Colonic mucosa (tissue), 4 donors: ENCODE data around the gene TMCC1. TPM values are rescaled to one million over a fixed set of nuclear protein-coding genes. Genes with fewer than 3 reads are reported as not detected.
A peak's percentile ranks its signal among the peaks of the same experiment; 100 is the strongest.

Experiments
- DNase-seq: peaks from one replicate; pipeline ENCODE4 v3.0.0-alpha.2; 2020
- H3K27ac ChIP-seq: fragments of 200-600 bp; one replicate; pipeline ENCODE4 v1.8.0; 2021
- H3K27me3 ChIP-seq: fragments of 200-600 bp; one replicate; pipeline ENCODE4 v1.8.0; 2021
- H3K36me3 ChIP-seq: fragments of 200-600 bp; one replicate; pipeline ENCODE4 v1.8.0; 2021
- H3K4me1 ChIP-seq: fragments of 200-600 bp; one replicate; pipeline ENCODE4 v1.8.0; 2021; ENCODE audit warnings: mild to moderate bottlenecking
- H3K4me3 ChIP-seq: fragments of 200-600 bp; one replicate; pipeline ENCODE4 v1.8.0; 2021
- H3K9ac ChIP-seq, 2 donors: one replicate each; pipeline ENCODE4 v1.7.0; 2013; ENCODE audit warnings: control low read depth in 2 of 2, low read depth in 2 of 2, low read length in 2 of 2
- H3K9me3 ChIP-seq: fragments of 200-600 bp; one replicate; pipeline ENCODE4 v1.8.0; 2021
- intact Hi-C: fragments of 100-400 bp; cut with DNase I; formaldehyde crosslinking; loops from one replicate; pipeline ENCODE4 v1.14.1; 2022
- total RNA-seq, 2 donors: library from RNA; stranded (reverse); fragmentation: NEBNext Ultra II Directional in 1 of 2; extraction: Animal tissue kit (Norgen Biotek cat#: 25700) in 1 of 2; gene quantifications; one replicate each; pipeline ENCODE4 v1.2.1, GENCODE V29; 2021
- TF ChIP-seq, protein P1 (sequence below): fragments of 200-600 bp; IDR thresholded peaks from one replicate; pipeline ENCODE4 v1.8.0; 2022; ENCODE audit warnings: antibody characterized with exemption, mild to moderate bottlenecking
- donor health status: healthy.
- donor health status: DM: no; HTN: no; CAD: no.
- donor health status: DM: no; HTN: no; CAD: no.

Gene TMCC1
- total RNA-seq, 2 donors from 2014 or later = 23.2 to 32.8 TPM

- intact Hi-C loops = no loop called here
- Histone ChIP-seq H3K27ac (no peak overlapping the region), H3K4me1 (no peaks in the 10 kb centered on the region), H3K9me3 (no peaks in the 10 kb centered on the region), H3K36me3 (no peaks in the 10 kb centered on the region), H3K27me3 (no peaks in the 10 kb centered on the region), H3K4me3 (no peak overlapping the region), H3K9ac (no peak overlapping the region)
- TF ChIP-seq, protein P1, sequence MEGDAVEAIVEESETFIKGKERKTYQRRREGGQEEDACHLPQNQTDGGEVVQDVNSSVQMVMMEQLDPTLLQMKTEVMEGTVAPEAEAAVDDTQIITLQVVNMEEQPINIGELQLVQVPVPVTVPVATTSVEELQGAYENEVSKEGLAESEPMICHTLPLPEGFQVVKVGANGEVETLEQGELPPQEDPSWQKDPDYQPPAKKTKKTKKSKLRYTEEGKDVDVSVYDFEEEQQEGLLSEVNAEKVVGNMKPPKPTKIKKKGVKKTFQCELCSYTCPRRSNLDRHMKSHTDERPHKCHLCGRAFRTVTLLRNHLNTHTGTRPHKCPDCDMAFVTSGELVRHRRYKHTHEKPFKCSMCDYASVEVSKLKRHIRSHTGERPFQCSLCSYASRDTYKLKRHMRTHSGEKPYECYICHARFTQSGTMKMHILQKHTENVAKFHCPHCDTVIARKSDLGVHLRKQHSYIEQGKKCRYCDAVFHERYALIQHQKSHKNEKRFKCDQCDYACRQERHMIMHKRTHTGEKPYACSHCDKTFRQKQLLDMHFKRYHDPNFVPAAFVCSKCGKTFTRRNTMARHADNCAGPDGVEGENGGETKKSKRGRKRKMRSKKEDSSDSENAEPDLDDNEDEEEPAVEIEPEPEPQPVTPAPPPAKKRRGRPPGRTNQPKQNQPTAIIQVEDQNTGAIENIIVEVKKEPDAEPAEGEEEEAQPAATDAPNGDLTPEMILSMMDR = no peak
- DNase-seq = no peak
These were observed 199.3 kb downstream of the TMCC1 start for GRCh38 chr3:129694228-129694627.

- intact Hi-C loops = no loop called here
- H3K9ac ChIP-seq = no peak overlapping the region
- no peaks in the 10 kb centered on the region for H3K9me3 ChIP-seq
- no peaks in the 10 kb centered on the region for H3K36me3 ChIP-seq
- no peak overlapping the region for H3K4me3 ChIP-seq
- DNase-seq = no peak
- H3K27me3 ChIP-seq = no peaks in the 10 kb centered on the region
- no peaks in the 10 kb centered on the region for H3K4me1 ChIP-seq
- TF ChIP-seq, protein P1 = no peak
- no peak overlapping the region for H3K27ac ChIP-seq
These were observed 200.8 kb downstream of the TMCC1 start for GRCh38 chr3:129692743-129693142.

GRCh38 chr3:129690963-129691362 is 202.5 kb downstream of the TMCC1 start:
- no peaks in the 10 kb centered on the region for H3K9me3 ChIP-seq
- H3K4me1 ChIP-seq = no peaks in the 10 kb centered on the region
- no peak overlapping the region for H3K27ac ChIP-seq
- TF ChIP-seq, protein P1 = no peak
- H3K4me3 ChIP-seq = no peak overlapping the region
- H3K36me3 ChIP-seq = no peaks in the 10 kb centered on the region
- H3K9ac ChIP-seq = no peak overlapping the region
- DNase-seq = no peak
- intact Hi-C loops = no loop called here
- no peaks in the 10 kb centered on the region for H3K27me3 ChIP-seq

DNA sequence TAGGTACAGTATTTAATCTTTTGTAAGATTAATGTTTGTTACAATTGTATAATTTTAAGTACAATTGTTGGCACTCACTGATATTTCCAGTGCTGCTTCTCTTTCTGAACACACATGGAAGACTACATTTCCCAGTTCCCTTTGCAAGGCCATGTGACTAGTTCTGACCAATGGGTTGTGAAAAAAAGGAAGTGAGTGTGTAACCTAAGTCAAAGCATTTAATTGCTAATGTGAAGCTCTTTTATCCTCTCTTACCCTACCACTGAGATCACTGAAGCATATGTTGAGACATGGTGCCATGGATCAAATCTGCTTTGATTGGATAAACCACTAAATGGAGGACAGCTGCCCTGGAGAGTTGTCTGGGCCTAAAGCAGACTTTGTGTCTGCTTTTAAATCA is 203.1 kb downstream of the TMCC1 start:
- H3K36me3 ChIP-seq = no peaks in the 10 kb centered on the region
- no peaks in the 10 kb centered on the region for H3K9me3 ChIP-seq
- peak; percentile 28 for DNase-seq
- H3K27me3 ChIP-seq = no peaks in the 10 kb centered on the region
- H3K27ac ChIP-seq = no peak overlapping the region
- no peak overlapping the region for H3K9ac ChIP-seq
- TF ChIP-seq, protein P1 = no peak
- intact Hi-C loops = no loop called here
- no peak overlapping the region for H3K4me3 ChIP-seq
- no peaks in the 10 kb centered on the region for H3K4me1 ChIP-seq

GRCh38 chr3:129689036-129689435 is 204.5 kb downstream of the TMCC1 start:
- no peaks in the 10 kb centered on the region for H3K36me3 ChIP-seq
- H3K4me3 ChIP-seq = no peak overlapping the region
- H3K9ac ChIP-seq = no peak overlapping the region
- TF ChIP-seq, protein P1 = no peak
- no peaks in the 10 kb centered on the region for H3K9me3 ChIP-seq
- H3K27ac ChIP-seq = no peak overlapping the region
- no peaks in the 10 kb centered on the region for H3K27me3 ChIP-seq
- no peaks in the 10 kb centered on the region for H3K4me1 ChIP-seq
- DNase-seq = no peak
- intact Hi-C loops = no loop called here
